GM23248 (cell line): ENCODE measurements around the gene P2RY1. TPM values are rescaled to one million over a fixed set of nuclear protein-coding genes. Genes with fewer than 3 reads are reported as not detected.

Source experiments
- DNase-seq: peaks from one replicate; pipeline ENCODE4 v3.0.0-alpha.2; 2015
- H2AFZ ChIP-seq: fragments of 200-600 bp; sonication (generic); 2 replicates; pipeline ENCODE4 v1.6.1; 2016; ENCODE audit warnings: antibody characterized with exemption
- H3F3A ChIP-seq: fragments of 200-600 bp; sonication (generic); 2 replicates; pipeline ENCODE4 v1.6.1; 2016; ENCODE audit warnings: mild to moderate bottlenecking, antibody characterized with exemption, mixed run types; ENCODE audit not compliant: insufficient read depth
- H3K27ac ChIP-seq: fragments of 200-600 bp; sonication (generic); 2 replicates; pipeline ENCODE4 v1.5.1; 2016; ENCODE audit warnings: mild to moderate bottlenecking
- H3K27me3 ChIP-seq: fragments of 200-600 bp; sonication (generic); replicated peaks from 2 replicates; pipeline ENCODE4 v1.6.1; 2016; ENCODE audit warnings: mild to moderate bottlenecking; ENCODE audit not compliant: insufficient read depth
- H3K36me3 ChIP-seq: fragments of 200-600 bp; sonication (generic); 2 replicates; pipeline ENCODE4 v1.6.1; 2016; ENCODE audit warnings: low read depth, mild to moderate bottlenecking
- H3K4me1 ChIP-seq: fragments of 200-600 bp; sonication (generic); 2 replicates; pipeline ENCODE4 v1.6.1; 2016; ENCODE audit warnings: mild to moderate bottlenecking; ENCODE audit not compliant: insufficient read depth
- H3K4me2 ChIP-seq: fragments of 200-600 bp; sonication (generic); one replicate; pipeline ENCODE4 v1.6.1; 2016; ENCODE audit warnings: mild to moderate bottlenecking; ENCODE audit not compliant: unreplicated experiment
- H3K4me3 ChIP-seq: fragments of 200-600 bp; sonication (generic); 2 replicates; pipeline ENCODE4 v1.5.1; 2016; ENCODE audit warnings: mild to moderate bottlenecking
- H3K79me2 ChIP-seq: fragments of 200-600 bp; sonication (generic); 2 replicates; pipeline ENCODE4 v1.6.1; 2016; ENCODE audit warnings: mild to moderate bottlenecking; ENCODE audit not compliant: insufficient read depth
- H3K9ac ChIP-seq: fragments of 200-600 bp; sonication (generic); 2 replicates; pipeline ENCODE4 v1.6.1; 2016; ENCODE audit warnings: mild to moderate bottlenecking
- H3K9me2 ChIP-seq: fragments of 200-600 bp; sonication (generic); 2 replicates; pipeline ENCODE4 v1.6.1; 2016; ENCODE audit warnings: mixed run types, mild to moderate bottlenecking, moderate library complexity; ENCODE audit not compliant: insufficient read depth
- H3K9me3 ChIP-seq: fragments of 200-600 bp; sonication (generic); one replicate; pipeline ENCODE4 v1.6.1; 2017; ENCODE audit warnings: low read depth
- H4K20me1 ChIP-seq: fragments of 200-600 bp; sonication (generic); 2 replicates; pipeline ENCODE4 v1.6.0; 2016; ENCODE audit not compliant: insufficient read depth
- EZH2 ChIP-seq: fragments of 200-600 bp; sonication (generic); IDR thresholded peaks from 2 replicates; pipeline ENCODE4 v1.6.1; 2018; ENCODE audit warnings: antibody characterized with exemption, mild to moderate bottlenecking; ENCODE audit not compliant: insufficient read depth, poor library complexity, severe bottlenecking
- EZH2phosphoT487 ChIP-seq: fragments of 200-600 bp; sonication (generic); IDR thresholded peaks from 2 replicates; pipeline ENCODE4 v1.6.1; 2018; ENCODE audit warnings: antibody characterized with exemption, moderate library complexity, mild to moderate bottlenecking, low read depth; ENCODE audit not compliant: insufficient read depth
- WGBS, 2 experiments: methylation state at CpG; one replicate each; pipeline ENCODE4 v1.1.6; 2015 to 2017; ENCODE audit warnings: low lambda C conversion rate in 2 of 2, low coverage in 1 of 2; ENCODE audit errors: missing lambda C conversion rate in 2 of 2; 5-methylcytosine and 5-hydroxymethylcytosine counted together
- in situ Hi-C: fragments of 300-500 bp; cut with MboI; formaldehyde crosslinking; loops from 2 replicates; pipeline ENCODE4 v1.15.0; 2020
- polyA plus RNA-seq: library from polyadenylated mRNA; unstranded; fragments of >200 nt; fragmentation: Nextera tagmentation; extraction: Ambion mirVana; gene quantifications from 2 replicates; pipeline ENCODE4 v1.2.1, GENCODE V29; 2016
- total RNA-seq: library from RNA; depleted of rRNA; stranded (reverse); fragments of >200 nt; shearing (Covaris generic); gene quantifications from 2 replicates; pipeline ENCODE4 v1.2.3, GENCODE V29; 2014

The P2RY1 gene
- total and polyA plus RNA-seq, 2 experiments from 2014 or later, result 0.09 to 0.22 TPM

GRCh38 chr3:152793969-152794368, 41.0 kb upstream of the P2RY1 start:
- Histone ChIP-seq H3K4me2 (no peak overlapping the region), H3K27ac (no peak overlapping the region), H3K4me1 (no peaks in the 10 kb centered on the region), H4K20me1 (no peaks in the 10 kb centered on the region), H3K9me2 (no peaks in the 10 kb centered on the region), H2AFZ (no peak overlapping the region), H3K9ac (no peak overlapping the region), H3K79me2 (no peaks in the 10 kb centered on the region), H3K9me3 (no peaks in the 10 kb centered on the region), H3F3A (no peaks in the 10 kb centered on the region), H3K27me3 (no peaks in the 10 kb centered on the region), H3K36me3 (no peaks in the 10 kb centered on the region), H3K4me3 (no peak overlapping the region)
- 65 to 74% methylated on average over 2 of the region's 2 CpGs for WGBS, 2 experiments
- no peak for TF ChIP-seq EZH2phosphoT487
- TF ChIP-seq EZH2, result no peak
- in situ Hi-C loops, result no loop called here
- no peak for DNase-seq

- Histone ChIP-seq H3K9me2 (no peaks in the 10 kb centered on the region), H4K20me1 (no peaks in the 10 kb centered on the region), H3K79me2 (no peaks in the 10 kb centered on the region), H3K36me3 (no peaks in the 10 kb centered on the region), H3K27ac (no peak overlapping the region), H3K4me2 (no peak overlapping the region), H3K9me3 (no peaks in the 10 kb centered on the region), H3F3A (no peaks in the 10 kb centered on the region), H3K4me1 (no peaks in the 10 kb centered on the region), H2AFZ (no peak overlapping the region), H3K4me3 (no peak overlapping the region), H3K9ac (no peak overlapping the region), H3K27me3 (no peaks in the 10 kb centered on the region)
- WGBS, 2 experiments, result 61 to 68% methylated on average over 4 of the region's 4 CpGs
- no peak for TF ChIP-seq EZH2
- TF ChIP-seq EZH2phosphoT487, result no peak
- in situ Hi-C loops, result no loop called here
- no peak for DNase-seq
Observed at GRCh38 chr3:152797751-152798432, 37.0 kb upstream of the P2RY1 start.

- TF ChIP-seq EZH2, result no peak
- TF ChIP-seq EZH2phosphoT487, result no peak
- Histone ChIP-seq H3K9ac (no peak overlapping the region), H3K27me3 (no peaks in the 10 kb centered on the region), H2AFZ (no peak overlapping the region), H3K79me2 (no peaks in the 10 kb centered on the region), H3K4me2 (no peak overlapping the region), H3K27ac (no peak overlapping the region), H3K9me3 (no peaks in the 10 kb centered on the region), H3K4me3 (no peak overlapping the region), H4K20me1 (no peaks in the 10 kb centered on the region), H3K9me2 (no peaks in the 10 kb centered on the region), H3F3A (no peaks in the 10 kb centered on the region), H3K4me1 (no peaks in the 10 kb centered on the region), H3K36me3 (no peaks in the 10 kb centered on the region)
- 62 to 79% methylated on average over 1 of the region's 1 CpG for WGBS, 2 experiments
- in situ Hi-C loops, result no loop called here
- DNase-seq, result no peak
Observed at GRCh38 chr3:152811974-152812760, 22.8 kb upstream of the P2RY1 start.

GRCh38 chr3:152817400-152817799, 17.5 kb upstream of the P2RY1 start:
- Histone ChIP-seq H3K79me2 (no peaks in the 10 kb centered on the region), H3K4me2 (no peak overlapping the region), H4K20me1 (no peaks in the 10 kb centered on the region), H3K27me3 (no peaks in the 10 kb centered on the region), H3K4me3 (no peak overlapping the region), H3K4me1 (no peaks in the 10 kb centered on the region), H2AFZ (no peak overlapping the region), H3K9me3 (no peaks in the 10 kb centered on the region), H3K9me2 (no peaks in the 10 kb centered on the region), H3K9ac (no peak overlapping the region), H3F3A (no peaks in the 10 kb centered on the region), H3K27ac (no peak overlapping the region), H3K36me3 (no peaks in the 10 kb centered on the region)
- no peak for TF ChIP-seq EZH2phosphoT487
- no peak for TF ChIP-seq EZH2
- in situ Hi-C loops, result no loop called here
- 80 to 81% methylated on average over 1 of the region's 1 CpG for WGBS, 2 experiments
- DNase-seq, result no peak
